ENCODE measurements around the gene MTHFD1L.

Gene MTHFD1L

DNA sequence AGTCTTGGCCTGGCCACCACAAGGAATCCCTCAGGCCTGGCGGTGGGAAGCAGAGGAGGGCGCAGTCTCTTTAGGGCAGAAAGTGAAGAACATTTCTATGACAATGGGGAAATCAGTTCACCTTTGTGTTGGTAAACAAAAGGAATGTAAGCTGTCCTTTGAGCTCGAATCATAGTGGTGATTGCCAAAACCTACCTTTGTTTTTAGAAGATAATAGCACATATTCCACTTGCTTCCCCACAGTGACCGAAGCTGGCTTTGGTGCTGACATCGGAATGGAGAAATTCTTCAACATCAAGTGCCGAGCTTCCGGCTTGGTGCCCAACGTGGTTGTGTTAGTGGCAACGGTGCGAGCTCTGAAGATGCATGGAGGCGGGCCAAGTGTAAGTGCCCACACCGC is 144.1 kb downstream of the MTHFD1L start (continued):
- TF ChIP-seq, protein P1, sequence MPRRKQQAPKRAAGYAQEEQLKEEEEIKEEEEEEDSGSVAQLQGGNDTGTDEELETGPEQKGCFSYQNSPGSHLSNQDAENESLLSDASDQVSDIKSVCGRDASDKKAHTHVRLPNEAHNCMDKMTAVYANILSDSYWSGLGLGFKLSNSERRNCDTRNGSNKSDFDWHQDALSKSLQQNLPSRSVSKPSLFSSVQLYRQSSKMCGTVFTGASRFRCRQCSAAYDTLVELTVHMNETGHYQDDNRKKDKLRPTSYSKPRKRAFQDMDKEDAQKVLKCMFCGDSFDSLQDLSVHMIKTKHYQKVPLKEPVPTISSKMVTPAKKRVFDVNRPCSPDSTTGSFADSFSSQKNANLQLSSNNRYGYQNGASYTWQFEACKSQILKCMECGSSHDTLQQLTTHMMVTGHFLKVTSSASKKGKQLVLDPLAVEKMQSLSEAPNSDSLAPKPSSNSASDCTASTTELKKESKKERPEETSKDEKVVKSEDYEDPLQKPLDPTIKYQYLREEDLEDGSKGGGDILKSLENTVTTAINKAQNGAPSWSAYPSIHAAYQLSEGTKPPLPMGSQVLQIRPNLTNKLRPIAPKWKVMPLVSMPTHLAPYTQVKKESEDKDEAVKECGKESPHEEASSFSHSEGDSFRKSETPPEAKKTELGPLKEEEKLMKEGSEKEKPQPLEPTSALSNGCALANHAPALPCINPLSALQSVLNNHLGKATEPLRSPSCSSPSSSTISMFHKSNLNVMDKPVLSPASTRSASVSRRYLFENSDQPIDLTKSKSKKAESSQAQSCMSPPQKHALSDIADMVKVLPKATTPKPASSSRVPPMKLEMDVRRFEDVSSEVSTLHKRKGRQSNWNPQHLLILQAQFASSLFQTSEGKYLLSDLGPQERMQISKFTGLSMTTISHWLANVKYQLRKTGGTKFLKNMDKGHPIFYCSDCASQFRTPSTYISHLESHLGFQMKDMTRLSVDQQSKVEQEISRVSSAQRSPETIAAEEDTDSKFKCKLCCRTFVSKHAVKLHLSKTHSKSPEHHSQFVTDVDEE (CRISPR knock-in tag; IDR thresholded peaks at IDR 0.05), result no peak
- TF ChIP-seq ZFP30 (CRISPR knock-in tag; IDR thresholded peaks at IDR 0.05) (no peak), SNAI2 (CRISPR knock-in tag; IDR thresholded peaks at IDR 0.05) (no peak), RARB (CRISPR knock-in tag; IDR thresholded peaks at IDR 0.05) (no peak), ZC3H10 (CRISPR knock-in tag; IDR thresholded peaks at IDR 0.05) (no peak), PPARA (CRISPR knock-in tag; IDR thresholded peaks at IDR 0.05; ENCODE audit: borderline replicate concordance) (no peak), ZNF8 (CRISPR knock-in tag; IDR thresholded peaks at IDR 0.05) (no peak), TCF4 (CRISPR knock-in tag; IDR thresholded peaks at IDR 0.05; ENCODE audit: borderline replicate concordance) (no peak)

DNA sequence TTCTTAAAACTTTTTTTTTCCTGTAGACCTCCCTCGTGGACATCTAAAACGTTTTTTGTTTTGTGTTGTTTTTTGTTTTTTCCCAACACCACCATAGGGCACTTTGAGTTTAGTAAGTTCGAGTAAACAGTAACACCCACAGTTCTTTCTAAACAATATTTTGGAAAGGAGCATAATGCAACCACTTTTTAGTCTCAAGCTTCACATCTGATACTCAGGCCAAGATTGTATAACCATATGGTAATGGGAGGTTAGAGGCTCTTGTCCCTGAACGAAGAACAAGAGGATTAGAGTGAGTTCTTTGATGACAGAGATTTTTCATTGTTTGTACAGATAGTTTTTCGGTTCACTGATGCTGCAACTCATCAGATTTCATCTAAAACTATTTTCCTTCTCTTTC is 144.6 kb downstream of the MTHFD1L start:
- TF ChIP-seq CSDC2 (CRISPR knock-in tag; IDR thresholded peaks at IDR 0.05) (no peak), ZFP30 (CRISPR knock-in tag; IDR thresholded peaks at IDR 0.05) (no peak), BACH2 (CRISPR knock-in tag; IDR thresholded peaks at IDR 0.05; ENCODE audit: borderline replicate concordance) (no peak), ZNF70 (CRISPR knock-in tag; IDR thresholded peaks at IDR 0.05) (no peak), ARNTL (CRISPR knock-in tag; IDR thresholded peaks at IDR 0.05; ENCODE audit: borderline replicate concordance, low read depth) (no peak), TOX (CRISPR knock-in tag; IDR thresholded peaks at IDR 0.05; ENCODE audit: borderline replicate concordance) (no peak), PPARA (CRISPR knock-in tag; IDR thresholded peaks at IDR 0.05; ENCODE audit: borderline replicate concordance) (no peak), ZNF565 (CRISPR knock-in tag; conservative IDR thresholded peaks at IDR 0.05; ENCODE audit: low read depth) (no peak), RARB (CRISPR knock-in tag; IDR thresholded peaks at IDR 0.05) (no peak), SNAI2 (CRISPR knock-in tag; IDR thresholded peaks at IDR 0.05) (no peak), ZFP3 (CRISPR knock-in tag; IDR thresholded peaks at IDR 0.05) (no peak), TCF4 (CRISPR knock-in tag; IDR thresholded peaks at IDR 0.05; ENCODE audit: borderline replicate concordance) (no peak), ESRRG (CRISPR knock-in tag; IDR thresholded peaks at IDR 0.05) (no peak), ZC3H10 (CRISPR knock-in tag; IDR thresholded peaks at IDR 0.05) (no peak)
- TF ChIP-seq, protein P2, sequence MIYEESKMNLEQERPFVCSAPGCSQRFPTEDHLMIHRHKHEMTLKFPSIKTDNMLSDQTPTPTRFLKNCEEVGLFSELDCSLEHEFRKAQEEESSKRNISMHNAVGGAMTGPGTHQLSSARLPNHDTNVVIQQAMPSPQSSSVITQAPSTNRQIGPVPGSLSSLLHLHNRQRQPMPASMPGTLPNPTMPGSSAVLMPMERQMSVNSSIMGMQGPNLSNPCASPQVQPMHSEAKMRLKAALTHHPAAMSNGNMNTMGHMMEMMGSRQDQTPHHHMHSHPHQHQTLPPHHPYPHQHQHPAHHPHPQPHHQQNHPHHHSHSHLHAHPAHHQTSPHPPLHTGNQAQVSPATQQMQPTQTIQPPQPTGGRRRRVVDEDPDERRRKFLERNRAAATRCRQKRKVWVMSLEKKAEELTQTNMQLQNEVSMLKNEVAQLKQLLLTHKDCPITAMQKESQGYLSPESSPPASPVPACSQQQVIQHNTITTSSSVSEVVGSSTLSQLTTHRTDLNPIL (CRISPR knock-in tag; IDR thresholded peaks at IDR 0.05; ENCODE audit: low read depth), result no peak
- TF ChIP-seq, protein P1 (CRISPR knock-in tag; IDR thresholded peaks at IDR 0.05), result no peak
- TF ChIP-seq, protein P3, sequence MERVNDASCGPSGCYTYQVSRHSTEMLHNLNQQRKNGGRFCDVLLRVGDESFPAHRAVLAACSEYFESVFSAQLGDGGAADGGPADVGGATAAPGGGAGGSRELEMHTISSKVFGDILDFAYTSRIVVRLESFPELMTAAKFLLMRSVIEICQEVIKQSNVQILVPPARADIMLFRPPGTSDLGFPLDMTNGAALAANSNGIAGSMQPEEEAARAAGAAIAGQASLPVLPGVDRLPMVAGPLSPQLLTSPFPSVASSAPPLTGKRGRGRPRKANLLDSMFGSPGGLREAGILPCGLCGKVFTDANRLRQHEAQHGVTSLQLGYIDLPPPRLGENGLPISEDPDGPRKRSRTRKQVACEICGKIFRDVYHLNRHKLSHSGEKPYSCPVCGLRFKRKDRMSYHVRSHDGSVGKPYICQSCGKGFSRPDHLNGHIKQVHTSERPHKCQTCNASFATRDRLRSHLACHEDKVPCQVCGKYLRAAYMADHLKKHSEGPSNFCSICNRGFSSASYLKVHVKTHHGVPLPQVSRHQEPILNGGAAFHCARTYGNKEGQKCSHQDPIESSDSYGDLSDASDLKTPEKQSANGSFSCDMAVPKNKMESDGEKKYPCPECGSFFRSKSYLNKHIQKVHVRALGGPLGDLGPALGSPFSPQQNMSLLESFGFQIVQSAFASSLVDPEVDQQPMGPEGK (CRISPR knock-in tag; IDR thresholded peaks at IDR 0.05; ENCODE audit: borderline replicate concordance), result no peak
- TF ChIP-seq, protein P4, sequence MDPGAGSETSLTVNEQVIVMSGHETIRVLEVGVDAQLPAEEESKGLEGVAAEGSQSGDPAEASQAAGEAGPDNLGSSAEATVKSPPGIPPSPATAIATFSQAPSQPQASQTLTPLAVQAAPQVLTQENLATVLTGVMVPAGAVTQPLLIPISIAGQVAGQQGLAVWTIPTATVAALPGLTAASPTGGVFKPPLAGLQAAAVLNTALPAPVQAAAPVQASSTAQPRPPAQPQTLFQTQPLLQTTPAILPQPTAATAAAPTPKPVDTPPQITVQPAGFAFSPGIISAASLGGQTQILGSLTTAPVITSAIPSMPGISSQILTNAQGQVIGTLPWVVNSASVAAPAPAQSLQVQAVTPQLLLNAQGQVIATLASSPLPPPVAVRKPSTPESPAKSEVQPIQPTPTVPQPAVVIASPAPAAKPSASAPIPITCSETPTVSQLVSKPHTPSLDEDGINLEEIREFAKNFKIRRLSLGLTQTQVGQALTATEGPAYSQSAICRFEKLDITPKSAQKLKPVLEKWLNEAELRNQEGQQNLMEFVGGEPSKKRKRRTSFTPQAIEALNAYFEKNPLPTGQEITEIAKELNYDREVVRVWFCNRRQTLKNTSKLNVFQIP (CRISPR knock-in tag; IDR thresholded peaks at IDR 0.05; ENCODE audit: borderline replicate concordance, low read depth), result no peak
- ATAC-seq, result no peak

Data from SK-N-SH treated with all-trans-retinoic acid at 6 μM for 48 hours (cell line).